ENCODE measurements around the gene TP53INP2.

DNA sequence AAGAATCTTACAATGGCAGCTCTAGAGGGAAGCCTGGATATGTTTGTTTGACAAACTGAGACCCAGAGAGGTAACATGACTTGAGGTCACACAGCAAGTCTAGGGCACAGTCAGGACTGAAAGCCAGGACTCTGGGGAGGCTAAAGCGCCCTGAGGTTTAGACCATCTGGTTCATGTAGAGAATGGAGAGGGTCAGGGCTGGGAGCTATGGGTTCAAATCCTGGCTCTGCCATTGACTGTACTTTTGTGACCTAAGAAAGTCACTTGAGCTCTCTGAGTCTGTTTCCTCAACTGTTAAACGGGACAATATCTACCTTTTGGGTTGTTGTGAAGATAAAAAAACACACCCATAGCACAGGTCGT is 1.1 kb upstream of the TP53INP2 start:
- TF ChIP-seq, protein P1, sequence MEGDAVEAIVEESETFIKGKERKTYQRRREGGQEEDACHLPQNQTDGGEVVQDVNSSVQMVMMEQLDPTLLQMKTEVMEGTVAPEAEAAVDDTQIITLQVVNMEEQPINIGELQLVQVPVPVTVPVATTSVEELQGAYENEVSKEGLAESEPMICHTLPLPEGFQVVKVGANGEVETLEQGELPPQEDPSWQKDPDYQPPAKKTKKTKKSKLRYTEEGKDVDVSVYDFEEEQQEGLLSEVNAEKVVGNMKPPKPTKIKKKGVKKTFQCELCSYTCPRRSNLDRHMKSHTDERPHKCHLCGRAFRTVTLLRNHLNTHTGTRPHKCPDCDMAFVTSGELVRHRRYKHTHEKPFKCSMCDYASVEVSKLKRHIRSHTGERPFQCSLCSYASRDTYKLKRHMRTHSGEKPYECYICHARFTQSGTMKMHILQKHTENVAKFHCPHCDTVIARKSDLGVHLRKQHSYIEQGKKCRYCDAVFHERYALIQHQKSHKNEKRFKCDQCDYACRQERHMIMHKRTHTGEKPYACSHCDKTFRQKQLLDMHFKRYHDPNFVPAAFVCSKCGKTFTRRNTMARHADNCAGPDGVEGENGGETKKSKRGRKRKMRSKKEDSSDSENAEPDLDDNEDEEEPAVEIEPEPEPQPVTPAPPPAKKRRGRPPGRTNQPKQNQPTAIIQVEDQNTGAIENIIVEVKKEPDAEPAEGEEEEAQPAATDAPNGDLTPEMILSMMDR (conservative IDR thresholded peaks at IDR 0.05), result no peak
- no peak for TF ChIP-seq EZH2 (IDR thresholded peaks at IDR 0.05; ENCODE audit: low read depth)

Measured in PC-9 (cell line).